Tibial nerve (tissue), 4 donors: ENCODE data around the gene C2orf81.

ENCODE experiments used
- EP300 ChIP-seq, 2 donors: sonication (generic); formaldehyde crosslinking; IDR thresholded peaks; one replicate each; pipeline ENCODE4 v1.6.1; 2017; ENCODE audit warnings: antibody characterized with exemption in 2 of 2, mild to moderate bottlenecking in 1 of 2
- POLR2A ChIP-seq, 2 donors: fragments of 450-650 bp; IDR thresholded peaks; one replicate each; pipeline ENCODE4 v1.6.1; 2017; ENCODE audit warnings: antibody characterized with exemption in 2 of 2, mild to moderate bottlenecking in 2 of 2, moderate library complexity in 2 of 2
- TF ChIP-seq, protein P1 (sequence below), 5 experiments: fragments of 200-600 bp in 3 of 5; fragments of 450-650 bp in 2 of 5; sonication (generic) in 3 of 5; IDR thresholded peaks; one replicate each; pipeline ENCODE4 v1.5.1; 2016 to 2019; ENCODE audit warnings: antibody characterized with exemption in 5 of 5, mild to moderate bottlenecking in 3 of 5, moderate library complexity in 2 of 5

DNA sequence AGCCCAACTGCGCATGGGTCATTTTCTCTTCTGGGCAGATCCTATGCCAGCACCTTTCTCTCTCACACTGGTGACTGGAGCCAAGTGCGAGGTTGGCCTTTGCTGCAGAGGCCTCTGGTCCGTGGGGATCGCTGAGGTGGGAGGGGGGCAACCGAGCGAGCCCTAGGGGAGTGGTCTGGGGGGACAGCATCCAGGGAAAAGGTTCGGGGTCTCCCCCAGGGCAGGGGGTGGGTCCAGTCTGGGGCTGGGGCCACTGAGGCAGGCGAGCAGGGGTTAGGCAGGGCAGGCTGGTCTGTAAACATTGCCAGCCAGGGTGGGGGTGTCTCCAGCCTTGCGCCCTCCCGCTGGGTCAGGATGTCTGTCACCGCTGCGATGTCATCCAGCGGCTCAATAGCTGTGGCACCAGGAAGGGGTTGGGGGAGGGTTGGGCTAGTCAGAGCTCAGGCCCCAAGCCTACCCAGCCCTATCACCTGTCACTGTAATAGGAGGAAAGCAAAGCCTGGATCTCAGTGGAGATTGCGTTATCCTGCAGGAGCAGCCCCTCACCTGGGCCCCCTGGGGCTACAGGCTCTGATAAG, 4.9 kb upstream of the C2orf81 start:
- TF ChIP-seq, protein P1, sequence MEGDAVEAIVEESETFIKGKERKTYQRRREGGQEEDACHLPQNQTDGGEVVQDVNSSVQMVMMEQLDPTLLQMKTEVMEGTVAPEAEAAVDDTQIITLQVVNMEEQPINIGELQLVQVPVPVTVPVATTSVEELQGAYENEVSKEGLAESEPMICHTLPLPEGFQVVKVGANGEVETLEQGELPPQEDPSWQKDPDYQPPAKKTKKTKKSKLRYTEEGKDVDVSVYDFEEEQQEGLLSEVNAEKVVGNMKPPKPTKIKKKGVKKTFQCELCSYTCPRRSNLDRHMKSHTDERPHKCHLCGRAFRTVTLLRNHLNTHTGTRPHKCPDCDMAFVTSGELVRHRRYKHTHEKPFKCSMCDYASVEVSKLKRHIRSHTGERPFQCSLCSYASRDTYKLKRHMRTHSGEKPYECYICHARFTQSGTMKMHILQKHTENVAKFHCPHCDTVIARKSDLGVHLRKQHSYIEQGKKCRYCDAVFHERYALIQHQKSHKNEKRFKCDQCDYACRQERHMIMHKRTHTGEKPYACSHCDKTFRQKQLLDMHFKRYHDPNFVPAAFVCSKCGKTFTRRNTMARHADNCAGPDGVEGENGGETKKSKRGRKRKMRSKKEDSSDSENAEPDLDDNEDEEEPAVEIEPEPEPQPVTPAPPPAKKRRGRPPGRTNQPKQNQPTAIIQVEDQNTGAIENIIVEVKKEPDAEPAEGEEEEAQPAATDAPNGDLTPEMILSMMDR (IDR thresholded peaks at IDR 0.05): no peak
- no peak for TF ChIP-seq POLR2A (IDR thresholded peaks at IDR 0.05)
- TF ChIP-seq EP300 (IDR thresholded peaks at IDR 0.05): no peak
